ENCODE data around the gene TGM3.

GRCh38 chr20:2255926-2256531, 39.8 kb upstream of the TGM3 start:
- TF ChIP-seq CTCF (conservative IDR thresholded peaks at IDR 0.05): no peak
- no peak for TF ChIP-seq ZFX (IDR thresholded peaks at IDR 0.05)

Data from C4-2B (cell line).